ENCODE data around the gene CDCA4. TPM values are rescaled to one million over a fixed set of nuclear protein-coding genes. Genes with fewer than 3 reads are reported as not detected.

The CDCA4 gene
- total RNA-seq, 1 experiment from 2014 or later: 57.7 TPM

DNA sequence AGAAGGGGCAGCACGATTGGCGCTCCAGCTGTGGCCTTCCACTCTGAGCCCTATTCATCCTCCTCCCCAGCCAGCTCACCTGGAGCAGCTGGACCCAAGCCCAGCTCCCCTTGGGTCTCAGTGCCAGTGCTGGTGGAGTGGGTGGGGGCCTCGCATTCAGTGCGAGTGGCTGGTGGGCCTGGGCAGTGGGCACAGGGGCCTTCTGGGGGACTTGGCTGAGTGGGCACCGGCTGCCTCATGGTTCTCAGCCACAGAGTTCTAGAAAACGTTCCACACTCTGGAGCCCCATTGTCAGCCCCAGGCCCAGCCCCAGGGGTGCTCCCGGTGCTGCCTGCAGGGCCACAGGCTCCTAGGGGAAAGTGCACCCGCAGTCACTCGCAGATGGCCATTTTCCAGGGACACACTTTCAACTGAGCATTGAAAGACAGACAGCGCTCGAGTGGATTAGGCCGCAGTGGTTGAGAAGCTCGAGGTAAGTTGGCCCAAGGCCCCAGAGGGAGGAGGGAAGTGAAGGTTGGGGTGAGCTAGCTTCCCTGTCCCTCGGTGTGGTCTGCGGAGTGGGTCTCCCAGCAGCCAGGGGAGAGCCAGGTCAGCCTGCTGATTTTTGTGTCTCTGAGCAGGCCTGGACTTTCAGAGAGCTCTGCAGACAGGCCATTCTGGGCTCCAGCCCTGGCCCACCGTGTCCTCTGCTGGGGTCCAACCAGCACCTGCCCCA, 31.5 kb downstream of the CDCA4 start:
- Histone ChIP-seq H3K18ac (ENCODE audit: insufficient read length, low read depth, low read length) (no peak overlapping the region), H2BK20ac (ENCODE audit: low read depth, low read length, poor library complexity, severe bottlenecking) (no peak overlapping the region), H4K91ac (ENCODE audit: insufficient read length, low read depth, low read length) (no peak overlapping the region), H3K23ac (ENCODE audit: insufficient read length, low read depth, low read length) (no peak overlapping the region), H3K27me3 (ENCODE audit: insufficient read depth, low read length) (0 out of 2 replicates have a peak, but pooled peaks cover 2% of the 10 kb centered on the region), H3K9ac (ENCODE audit: extremely low read depth, insufficient read length, low read length) (no peak overlapping the region), H3K9me3 (ENCODE audit: control insufficient read depth, low read depth, low read length) (no peaks in the 10 kb centered on the region), H3K79me2 (ENCODE audit: insufficient read depth, low read length) (no peaks in the 10 kb centered on the region), H3K23me2 (ENCODE audit: insufficient read length, low read depth, low read length, poor library complexity, severe bottlenecking) (peaks cover 3% of the 10 kb centered on the region), H2BK120ac (ENCODE audit: low read depth, low read length, poor library complexity, severe bottlenecking) (no peak overlapping the region), H2BK15ac (ENCODE audit: low read depth, low read length) (no peak overlapping the region), H3K4ac (ENCODE audit: low read depth, low read length) (no peak overlapping the region), H3K56ac (ENCODE audit: insufficient read length, low read depth, low read length) (no peak overlapping the region), H4K20me1 (ENCODE audit: control insufficient read depth, insufficient read depth, insufficient read length) (no peaks in the 10 kb centered on the region), H3K79me1 (ENCODE audit: insufficient read depth, low read depth, low read length, poor library complexity, severe bottlenecking) (no peaks in the 10 kb centered on the region), H2BK5ac (ENCODE audit: insufficient read length, low read length) (no peak overlapping the region), H4K8ac (replicated peaks; ENCODE audit: insufficient read length, low read depth, low read length) (no peak overlapping the region), H3K14ac (ENCODE audit: insufficient read depth, low read length) (no peak overlapping the region), H4K5ac (ENCODE audit: insufficient read length, low read depth, low read length) (no peak overlapping the region), H2BK12ac (ENCODE audit: insufficient read length, low read depth, low read length) (no peak overlapping the region), H2AFZ (ENCODE audit: low read length) (no peak overlapping the region), H2AK5ac (ENCODE audit: insufficient read length, low read length) (no peak overlapping the region), H3K4me1 (ENCODE audit: insufficient read depth, low read length) (no peaks in the 10 kb centered on the region), H3T11ph (ENCODE audit: low read length) (no peak overlapping the region), H3K27ac (ENCODE audit: insufficient read length, low read depth, low read length) (no peak overlapping the region), H3K4me2 (ENCODE audit: insufficient read depth, insufficient read length, low read length) (no peak overlapping the region)
- WGBS (ENCODE audit: extremely low coverage, insufficient read length, low lambda C conversion rate): no CpG with 5 or more reads among the region's 16 CpGs
- peaks cover 4 to 16% (median 5%) of the 10 kb centered on the region in 3 experiments; a peak in 6 of 7 replicates for H3K36me3 Mint-ChIP-seq (ENCODE audit: insufficient read depth in 1 of 3, low read depth in 3 of 3)
- peaks cover under 1 to 2% of the 10 kb centered on the region in 2 experiments; a peak in 2 of 4 replicates for H3K4me1 Mint-ChIP-seq
- no peak for DNase-seq
- no peaks in the 10 kb centered on the region for H3K27me3 Mint-ChIP-seq (ENCODE audit: low read depth)
- no peak overlapping the region for H3K4me3 Mint-ChIP-seq
- TF ChIP-seq, protein P1, sequence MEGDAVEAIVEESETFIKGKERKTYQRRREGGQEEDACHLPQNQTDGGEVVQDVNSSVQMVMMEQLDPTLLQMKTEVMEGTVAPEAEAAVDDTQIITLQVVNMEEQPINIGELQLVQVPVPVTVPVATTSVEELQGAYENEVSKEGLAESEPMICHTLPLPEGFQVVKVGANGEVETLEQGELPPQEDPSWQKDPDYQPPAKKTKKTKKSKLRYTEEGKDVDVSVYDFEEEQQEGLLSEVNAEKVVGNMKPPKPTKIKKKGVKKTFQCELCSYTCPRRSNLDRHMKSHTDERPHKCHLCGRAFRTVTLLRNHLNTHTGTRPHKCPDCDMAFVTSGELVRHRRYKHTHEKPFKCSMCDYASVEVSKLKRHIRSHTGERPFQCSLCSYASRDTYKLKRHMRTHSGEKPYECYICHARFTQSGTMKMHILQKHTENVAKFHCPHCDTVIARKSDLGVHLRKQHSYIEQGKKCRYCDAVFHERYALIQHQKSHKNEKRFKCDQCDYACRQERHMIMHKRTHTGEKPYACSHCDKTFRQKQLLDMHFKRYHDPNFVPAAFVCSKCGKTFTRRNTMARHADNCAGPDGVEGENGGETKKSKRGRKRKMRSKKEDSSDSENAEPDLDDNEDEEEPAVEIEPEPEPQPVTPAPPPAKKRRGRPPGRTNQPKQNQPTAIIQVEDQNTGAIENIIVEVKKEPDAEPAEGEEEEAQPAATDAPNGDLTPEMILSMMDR (conservative IDR thresholded peaks at IDR 0.05): no peak
- peaks cover 0 to 3% of the 10 kb centered on the region in 2 experiments; a peak in 2 of 5 replicates for H3K9me3 Mint-ChIP-seq
- H3K27ac Mint-ChIP-seq: no peak overlapping the region
